ENCODE measurements around the gene CNGB1. TPM values are rescaled to one million over a fixed set of nuclear protein-coding genes. Genes with fewer than 3 reads are reported as not detected.

CNGB1 gene
- total RNA-seq, 1 experiment from 2014 or later = 0.04 TPM

GRCh38 chr16:57996406-57997175 is 25.7 kb upstream of the CNGB1 start:
- no peak for TF ChIP-seq EZH2 (IDR thresholded peaks at IDR 0.05; ENCODE audit: low read length, unreplicated experiment)
- no peak for TF ChIP-seq CTCF (conservative IDR thresholded peaks at IDR 0.05; ENCODE audit: low read depth, low read length)
- no peak for TF ChIP-seq EZH2phosphoT487 (IDR thresholded peaks at IDR 0.05; ENCODE audit: borderline replicate concordance, low read length)
- BruUV-seq (replicated peaks) = no TSS peak
- Histone ChIP-seq H3K4me1 (ENCODE audit: insufficient read depth, low read length) (peaks cover 24% of the 10 kb centered on the region), H3K27me3 (ENCODE audit: low read length) (no peaks in the 10 kb centered on the region), H2AFZ (ENCODE audit: low read length) (no peak overlapping the region), H3K27ac (ENCODE audit: low read length) (no peak overlapping the region), H3K4me3 (ENCODE audit: low read length) (no peak overlapping the region), H3K9ac (ENCODE audit: low read length) (no peak overlapping the region), H4K20me1 (ENCODE audit: low read length) (no peaks in the 10 kb centered on the region), H3K36me3 (ENCODE audit: low read depth, low read length) (no peaks in the 10 kb centered on the region), H3K4me2 (ENCODE audit: low read length) (no peak overlapping the region), H3K9me2 (replicated peaks; ENCODE audit: low read length) (no peaks in the 10 kb centered on the region), H3F3A (ENCODE audit: low read length, unreplicated experiment) (no peaks in the 10 kb centered on the region), H3K9me3 (ENCODE audit: low read length) (no peaks in the 10 kb centered on the region), H3K79me2 (ENCODE audit: low read length) (no peaks in the 10 kb centered on the region)
- intact Hi-C loops (cut with micrococcal nuclease) = no loop called here
- ChIA-PET POLR2A (ENCODE audit: unreplicated experiment) (no interaction called here), CTCF (no interaction called here)
- DNase-seq (no peak), ATAC-seq (no peak)

- ATAC-seq (no peak), DNase-seq (no peak)
- BruUV-seq (replicated peaks) = no TSS peak
- H3K4me3 ChIP-seq (ENCODE audit: low read length) = no peak overlapping the region
- no peak overlapping the region for H3K9ac ChIP-seq (ENCODE audit: low read length)
- no peaks in the 10 kb centered on the region for H3K36me3 ChIP-seq (ENCODE audit: low read depth, low read length)
- ChIA-PET POLR2A (ENCODE audit: unreplicated experiment) (no interaction called here), CTCF (no interaction called here)
- no peaks in the 10 kb centered on the region for H3F3A ChIP-seq (ENCODE audit: low read length, unreplicated experiment)
- H3K9me3 ChIP-seq (ENCODE audit: low read length) = no peaks in the 10 kb centered on the region
- H3K79me2 ChIP-seq (ENCODE audit: low read length) = no peaks in the 10 kb centered on the region
- intact Hi-C loops (cut with micrococcal nuclease) = no loop called here
- H3K4me1 ChIP-seq (ENCODE audit: insufficient read depth, low read length) = peaks cover 24% of the 10 kb centered on the region
- no peaks in the 10 kb centered on the region for H3K27me3 ChIP-seq (ENCODE audit: low read length)
- H4K20me1 ChIP-seq (ENCODE audit: low read length) = no peaks in the 10 kb centered on the region
- no peak overlapping the region for H3K27ac ChIP-seq (ENCODE audit: low read length)
- no peak overlapping the region for H2AFZ ChIP-seq (ENCODE audit: low read length)
- H3K4me2 ChIP-seq (ENCODE audit: low read length) = no peak overlapping the region
- no peak for TF ChIP-seq EZH2 (IDR thresholded peaks at IDR 0.05; ENCODE audit: low read length, unreplicated experiment)
- no peak for TF ChIP-seq EZH2phosphoT487 (IDR thresholded peaks at IDR 0.05; ENCODE audit: borderline replicate concordance, low read length)
- no peak for TF ChIP-seq CTCF (conservative IDR thresholded peaks at IDR 0.05; ENCODE audit: low read depth, low read length)
- no peaks in the 10 kb centered on the region for H3K9me2 ChIP-seq (replicated peaks; ENCODE audit: low read length)
These were observed 24.9 kb upstream of the CNGB1 start for GRCh38 chr16:57995721-57996405.

GRCh38 chr16:57994778-57995177 is 23.9 kb upstream of the CNGB1 start:
- ChIA-PET POLR2A (ENCODE audit: unreplicated experiment) (no interaction called here), CTCF (no interaction called here)
- Histone ChIP-seq H3K79me2 (ENCODE audit: low read length) (no peaks in the 10 kb centered on the region), H3K4me1 (ENCODE audit: insufficient read depth, low read length) (peaks cover 24% of the 10 kb centered on the region), H3K27me3 (ENCODE audit: low read length) (no peaks in the 10 kb centered on the region), H3K9ac (ENCODE audit: low read length) (no peak overlapping the region), H3K27ac (ENCODE audit: low read length) (no peak overlapping the region), H3K9me2 (replicated peaks; ENCODE audit: low read length) (no peaks in the 10 kb centered on the region), H3K36me3 (ENCODE audit: low read depth, low read length) (no peaks in the 10 kb centered on the region), H2AFZ (ENCODE audit: low read length) (no peak overlapping the region), H3K9me3 (ENCODE audit: low read length) (no peaks in the 10 kb centered on the region), H4K20me1 (ENCODE audit: low read length) (no peaks in the 10 kb centered on the region), H3F3A (ENCODE audit: low read length, unreplicated experiment) (no peaks in the 10 kb centered on the region), H3K4me2 (ENCODE audit: low read length) (no peak overlapping the region), H3K4me3 (ENCODE audit: low read length) (no peak overlapping the region)
- DNase-seq (peak; percentile 37), ATAC-seq (no peak)
- no TSS peak for BruUV-seq (replicated peaks)
- intact Hi-C loops (cut with micrococcal nuclease) = no loop called here
- TF ChIP-seq CTCF (conservative IDR thresholded peaks at IDR 0.05; ENCODE audit: low read depth, low read length) (peak; percentile 39), EZH2phosphoT487 (IDR thresholded peaks at IDR 0.05; ENCODE audit: borderline replicate concordance, low read length) (no peak)

Data from PC-3 (cell line).